Naive thymus-derived CD4-positive, alpha-beta T cell (primary cell): ENCODE measurements around the gene JAML. TPM values are rescaled to one million over a fixed set of nuclear protein-coding genes. Genes with fewer than 3 reads are reported as not detected.

Experiments
- ATAC-seq: fragments of 150-1000 bp; cut with Tn5 transposase; 2 replicates; pipeline ENCODE4 v1.10.0; 2021; ENCODE audit warnings: mild to moderate bottlenecking, moderate library complexity
- CTCF ChIA-PET: fragments of 350-600 bp; sonication (Branson Sonifier 250); formaldehyde crosslinking; loops from one replicate; lab custom pipeline; 2021; ENCODE audit warnings: antibody characterized with exemption; lab: Charles Lee
- POLR2A ChIA-PET: fragments of 350-600 bp; sonication (Branson Sonifier 250); formaldehyde crosslinking; loops from one replicate; lab custom pipeline; 2021; ENCODE audit warnings: antibody characterized with exemption, inconsistent platforms; lab: Charles Lee
- DNase-seq, 9 donors: peaks; one replicate each; pipeline versions ENCODE4 v3.0.0 to v3.0.0-alpha.2; 2020 to 2022; ENCODE audit warnings: mixed read lengths in 1 of 9
- H3K27ac ChIP-seq: one replicate; pipeline ENCODE4 v1.7.0; 2013; ENCODE audit warnings: mild to moderate bottlenecking, low read depth, low read length, moderate library complexity
- H3K27me3 ChIP-seq, 2 donors: one replicate each; pipeline ENCODE4 v1.7.0; 2013; ENCODE audit warnings: low read length in 2 of 2, mild to moderate bottlenecking in 2 of 2, moderate library complexity in 2 of 2; ENCODE audit not compliant: control insufficient read depth in 2 of 2, insufficient read depth in 2 of 2
- H3K36me3 ChIP-seq, 3 experiments: 1 replicate in 2 of 3; 2 replicates in 1 of 3; pipeline ENCODE4 v1.7.0; 2013; ENCODE audit warnings: low read length in 3 of 3, mild to moderate bottlenecking in 3 of 3, moderate library complexity in 1 of 3; ENCODE audit not compliant: insufficient read depth in 3 of 3, control insufficient read depth in 2 of 3
- H3K4me1 ChIP-seq, 2 donors: one replicate each; pipeline ENCODE4 v1.7.0; 2013; ENCODE audit warnings: low read length in 2 of 2, mild to moderate bottlenecking in 2 of 2, moderate library complexity in 1 of 2; ENCODE audit not compliant: control insufficient read depth in 2 of 2, insufficient read depth in 2 of 2
- H3K4me3 ChIP-seq: 2 replicates; pipeline ENCODE4 v1.7.0; 2013; ENCODE audit warnings: mild to moderate bottlenecking, low read length
- H3K9me3 ChIP-seq, 3 experiments: 1 replicate in 2 of 3; 2 replicates in 1 of 3; pipeline ENCODE4 v1.7.0; 2013; ENCODE audit warnings: low read length in 3 of 3; ENCODE audit not compliant: control insufficient read depth in 2 of 3
- H3K27ac Mint-ChIP-seq, 9 donors: one replicate each; pipeline ENCODE4 v1.8.0; 2020 to 2022; ENCODE audit warnings: mixed read lengths in 9 of 9, mild to moderate bottlenecking in 8 of 9, moderate library complexity in 5 of 9, inconsistent platforms in 2 of 9
- H3K27me3 Mint-ChIP-seq, 5 donors: one replicate each; pipeline ENCODE4 v1.8.0; 2021 to 2022; ENCODE audit warnings: mixed read lengths in 5 of 5, mild to moderate bottlenecking in 1 of 5
- H3K36me3 Mint-ChIP-seq, 5 donors: one replicate each; pipeline ENCODE4 v1.8.0; 2020 to 2022; ENCODE audit warnings: mixed read lengths in 5 of 5, mild to moderate bottlenecking in 3 of 5, inconsistent platforms in 1 of 5
- H3K4me1 Mint-ChIP-seq, 7 donors: one replicate each; pipeline ENCODE4 v1.8.0; 2020 to 2022; ENCODE audit warnings: mixed read lengths in 7 of 7, mild to moderate bottlenecking in 3 of 7, inconsistent platforms in 1 of 7
- H3K4me3 Mint-ChIP-seq, 10 donors: one replicate each; pipeline ENCODE4 v1.8.0; 2020 to 2022; ENCODE audit warnings: mild to moderate bottlenecking in 10 of 10, mixed read lengths in 10 of 10, moderate library complexity in 6 of 10, inconsistent platforms in 2 of 10
- H3K9me3 Mint-ChIP-seq, 11 donors: one replicate each; pipeline ENCODE4 v1.8.0; 2020 to 2022; ENCODE audit warnings: mixed read lengths in 11 of 11, mild to moderate bottlenecking in 4 of 11, inconsistent platforms in 1 of 11, moderate library complexity in 1 of 11
- intact Hi-C, 2 donors: fragments of 100-400 bp; cut with micrococcal nuclease; formaldehyde crosslinking; loops; one replicate each; pipeline ENCODE4 v1.15.1; 2023
- polyA plus RNA-seq, 2 donors: library from polyadenylated mRNA; unstranded; fragments of 300-500 nt; fragmentation: Illumina TruSeq; gene quantifications; one replicate each; pipeline ENCODE4 v1.2.3, GENCODE V29; 2021
- total RNA-seq, 6 experiments: library from RNA in 5 of 6; stranded (reverse) in 5 of 6; gene quantifications; 1 replicate in 5 of 6; 2 replicates in 1 of 6; pipeline ENCODE4 v1.2.3 and lab custom pipeline; 2021 to 2026

Gene JAML
- total and polyA plus RNA-seq, 7 experiments from 2014 or later, result 64.3 to 195 (median 118) TPM

- CTCF ChIA-PET, result no interaction called here
- no peaks in the 10 kb centered on the region for H3K9me3 ChIP-seq
- Mint-ChIP-seq H3K9me3 (peaks cover 0 to 5% (median 0%) of the 10 kb centered on the region in 11 donors), H3K27ac (peak overlapping the region in 8 of 9 donors; percentile 61 to 94 (median 88)), H3K4me3 (peak overlapping the region; percentile 20 to 82 (median 54)), H3K36me3 (peaks cover 16 to 52% (median 35%) of the 10 kb centered on the region in 5 donors), H3K4me1 (peaks cover 5 to 49% (median 13%) of the 10 kb centered on the region in 7 donors), H3K27me3 (no peaks in the 10 kb centered on the region)
- DNase-seq (peak in 1 of 9 donors; percentile 20), ATAC-seq (peak; percentile 46)
- intact Hi-C loops, result loop anchor here (1.0 kb wide), 3 partner anchors 9 to 18 kb away; no protein-coding TSS in a partner anchor
- peaks cover 38 to 45% of the 10 kb centered on the region in 2 donors for H3K4me1 ChIP-seq
- H3K4me3 ChIP-seq, result no peak overlapping the region
- H3K27me3 ChIP-seq, result no peaks in the 10 kb centered on the region
- peaks cover 3 to 35% (median 9%) of the 10 kb centered on the region in 3 experiments for H3K36me3 ChIP-seq
- POLR2A ChIA-PET, result interaction anchor here (0.5 to 2.0 kb wide), 5 partner anchors 9 to 576 kb away, joined by 3 to 14 read pairs (median 3); partner anchors contain the start of gene MPZL3
- peak overlapping the region; percentile 44 for H3K27ac ChIP-seq
Observed at GRCh38 chr11:118206391-118207031, 18.3 kb downstream of the JAML start.

GRCh38 chr11:118205606-118206378 is 19.0 kb downstream of the JAML start:
- peak overlapping the region in 9 of 10 donors; percentile 20 to 82 (median 54) for H3K4me3 Mint-ChIP-seq

DNA sequence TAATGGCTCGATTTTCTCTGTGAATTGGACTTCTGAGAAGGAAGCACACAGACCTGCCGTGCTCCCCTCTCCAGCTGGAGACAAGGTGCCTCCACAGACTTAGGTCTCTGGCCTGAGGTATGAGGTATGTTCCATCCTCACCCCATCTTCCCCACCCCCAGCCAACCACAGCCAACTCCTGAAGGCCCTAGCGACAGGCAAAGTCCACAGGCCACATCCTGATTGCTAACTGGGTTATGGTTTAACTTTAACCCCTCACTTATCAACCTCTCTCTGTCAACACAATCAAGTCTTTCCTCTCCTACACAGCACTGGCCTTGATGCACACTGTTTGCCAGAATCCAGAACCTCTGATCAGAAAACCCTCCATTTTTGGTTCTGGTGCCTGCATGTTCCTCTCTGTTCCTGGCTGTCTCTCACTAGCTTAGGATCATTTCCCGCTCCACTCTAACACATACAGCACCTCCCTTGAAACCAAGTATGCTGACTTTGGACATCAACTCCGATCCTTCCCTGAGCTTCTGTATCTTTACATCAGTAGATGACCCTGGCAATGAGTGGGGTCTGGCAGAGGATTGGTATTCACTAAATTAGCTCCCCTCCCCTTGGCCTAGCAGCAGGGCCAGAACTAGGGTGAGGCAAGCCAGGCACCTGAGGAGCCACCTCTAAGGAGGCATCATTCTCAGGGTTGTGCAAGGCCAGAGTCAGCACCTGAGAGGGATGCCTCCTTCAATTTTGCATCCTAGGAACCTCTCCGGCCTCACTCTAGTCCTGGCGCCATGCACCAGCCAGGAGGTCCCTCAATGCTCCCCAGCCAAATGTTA is 22.0 kb downstream of the JAML start:
- DNase-seq (peak in 6 of 9 donors; percentile 26 to 67 (median 42)), ATAC-seq (peak; percentile 58)
- intact Hi-C loops, result loop anchor here (1.0 to 5.0 kb wide), 5 partner anchors 14 to 194 kb away; partner anchors contain the start of genes CD3D (in 1 of the 2) and JAML (in 1 of the 2)
- Mint-ChIP-seq H3K4me1 (peaks cover 7 to 38% (median 15%) of the 10 kb centered on the region in 7 donors), H3K27me3 (no peaks in the 10 kb centered on the region), H3K4me3 (no peak overlapping the region), H3K36me3 (peaks cover 10 to 34% (median 22%) of the 10 kb centered on the region in 5 donors), H3K27ac (no peak overlapping the region), H3K9me3 (peaks cover 0 to 5% (median 0%) of the 10 kb centered on the region in 11 donors)
- Histone ChIP-seq H3K4me3 (peak overlapping the region; percentile 19), H3K27me3 (no peaks in the 10 kb centered on the region), H3K27ac (peak overlapping the region; percentile 9), H3K36me3 (peaks cover 0 to 25% (median 0%) of the 10 kb centered on the region in 3 experiments), H3K9me3 (no peaks in the 10 kb centered on the region), H3K4me1 (peaks cover 50 to 74% of the 10 kb centered on the region in 2 donors)
- POLR2A ChIA-PET, result interaction anchor here (0.6 to 2.2 kb wide), 13 partner anchors 14 to 160 kb away, joined by 3 to 21 read pairs (median 4); partner anchors contain the start of genes CD3E and JAML
- CTCF ChIA-PET, result interaction anchor here (0.7 to 1.8 kb wide), 7 partner anchors 12 to 88 kb away, joined by 3 to 8 read pairs (median 6); no protein-coding TSS in a partner anchor

More at GRCh38 chr11:118205606-118206378, 19.0 kb downstream of the JAML start:
- Histone ChIP-seq H3K9me3 (no peaks in the 10 kb centered on the region), H3K4me1 (peaks cover 43 to 52% of the 10 kb centered on the region in 2 donors), H3K4me3 (no peak overlapping the region), H3K36me3 (peaks cover 0 to 28% (median 4%) of the 10 kb centered on the region in 3 experiments), H3K27me3 (no peaks in the 10 kb centered on the region), H3K27ac (peak overlapping the region; percentile 44)
- ATAC-seq, result no peak
- no peak for DNase-seq
- ChIA-PET POLR2A (interaction anchor here (0.5 to 2.0 kb wide), 7 partner anchors 10 to 245 kb away, joined by 3 to 14 read pairs (median 4); partner anchors contain the start of gene MPZL3), CTCF (interaction anchor here (0.6 to 1.7 kb wide), 4 partner anchors 9 to 90 kb away, joined by 3 to 6 read pairs (median 3); no protein-coding TSS in a partner anchor)
- intact Hi-C loops, result loop anchor here (1.0 kb wide), 3 partner anchors 10 to 19 kb away; no protein-coding TSS in a partner anchor
- H3K27me3 Mint-ChIP-seq, result no peaks in the 10 kb centered on the region
- H3K9me3 Mint-ChIP-seq, result peaks cover 0 to 5% (median 0%) of the 10 kb centered on the region in 11 donors
- peak overlapping the region in 8 of 9 donors; percentile 61 to 94 (median 88) for H3K27ac Mint-ChIP-seq
- peaks cover 5 to 45% (median 13%) of the 10 kb centered on the region in 7 donors for H3K4me1 Mint-ChIP-seq
- peaks cover 13 to 46% (median 30%) of the 10 kb centered on the region in 5 donors for H3K36me3 Mint-ChIP-seq

- H3K4me3 ChIP-seq, result peak overlapping the region; percentile 19
- peaks cover 0 to 5% (median 0%) of the 10 kb centered on the region in 11 donors for H3K9me3 Mint-ChIP-seq
- no peak for DNase-seq
- ChIA-PET POLR2A (interaction anchor here (0.8 to 2.2 kb wide), 9 partner anchors 15 to 160 kb away, joined by 3 to 21 read pairs (median 5); partner anchors contain the start of genes CD3E and JAML), CTCF (interaction anchor here (0.7 to 1.8 kb wide), 8 partner anchors 13 to 89 kb away, joined by 3 to 8 read pairs (median 6); no protein-coding TSS in a partner anchor)
- intact Hi-C loops, result loop anchor here (1.0 to 5.0 kb wide), 7 partner anchors 15 to 195 kb away; partner anchors contain the start of genes CD3D (in 1 of the 2), JAML (in 1 of the 2) and MPZL3 (in 1 of the 2)
- no peak overlapping the region for H3K4me3 Mint-ChIP-seq
- H3K4me1 Mint-ChIP-seq, result peaks cover 5 to 33% (median 12%) of the 10 kb centered on the region in 7 donors
- no peak for ATAC-seq
- no peak overlapping the region for H3K27ac Mint-ChIP-seq
- H3K4me1 ChIP-seq, result peaks cover 46 to 69% of the 10 kb centered on the region in 2 donors
- H3K9me3 ChIP-seq, result no peaks in the 10 kb centered on the region
- peaks cover 0 to 30% (median 7%) of the 10 kb centered on the region in 3 experiments for H3K36me3 ChIP-seq
- no peaks in the 10 kb centered on the region for H3K27me3 Mint-ChIP-seq
- peaks cover 8 to 27% (median 21%) of the 10 kb centered on the region in 5 donors for H3K36me3 Mint-ChIP-seq
- H3K27me3 ChIP-seq, result no peaks in the 10 kb centered on the region
- no peak overlapping the region for H3K27ac ChIP-seq
Observed at GRCh38 chr11:118201966-118202365, 22.8 kb downstream of the JAML start.

- H3K9me3 ChIP-seq, result no peaks in the 10 kb centered on the region
- H3K9me3 Mint-ChIP-seq, result peaks cover 0 to 3% (median 0%) of the 10 kb centered on the region in 11 donors
- H3K27ac ChIP-seq, result no peak overlapping the region
- H3K27me3 ChIP-seq, result no peaks in the 10 kb centered on the region
- ChIA-PET CTCF (interaction anchor here (0.9 to 3.8 kb wide), 3 partner anchors 18 to 91 kb away, joined by 6 to 56 read pairs (median 7); no protein-coding TSS in a partner anchor), POLR2A (interaction anchor here (1.6 to 2.2 kb wide), 2 partner anchors 24 to 147 kb away, joined by 8 to 21 read pairs; partner anchors contain the start of gene JAML)
- peaks cover 0 to 38% (median 9%) of the 10 kb centered on the region in 3 experiments for H3K36me3 ChIP-seq
- no peak overlapping the region for H3K4me3 ChIP-seq
- peaks cover 37 to 61% of the 10 kb centered on the region in 2 donors for H3K4me1 ChIP-seq
- peaks cover 5 to 24% (median 12%) of the 10 kb centered on the region in 7 donors for H3K4me1 Mint-ChIP-seq
- H3K4me3 Mint-ChIP-seq, result peak overlapping the region in 1 of 10 donors; percentile 8
- DNase-seq (peak in 5 of 9 donors; percentile 39 to 59 (median 45)), ATAC-seq (peak; percentile 75)
- no peaks in the 10 kb centered on the region for H3K27me3 Mint-ChIP-seq
- peaks cover 5 to 26% (median 14%) of the 10 kb centered on the region in 5 donors for H3K36me3 Mint-ChIP-seq
- intact Hi-C loops, result loop anchor here in 1 of 2 donors (1.0 to 5.0 kb wide), 3 partner anchors 40 to 196 kb away; partner anchors contain the start of gene MPZL3
- no peak overlapping the region for H3K27ac Mint-ChIP-seq
Observed at GRCh38 chr11:118200901-118201680, 23.7 kb downstream of the JAML start.
